ENCODE data around the gene RAB19. TPM values are rescaled to one million over a fixed set of nuclear protein-coding genes. Genes with fewer than 3 reads are reported as not detected.
"Not testable (repeated sequence)": the region's sequence is repeated elsewhere in the genome, so short reads cannot be mapped to it uniquely, and the experiment has no call there.

Gene RAB19
- total and polyA plus RNA-seq, 9 of the 15 experiments (the other 6 are each of a cell fraction or from before 2014, with no cell fraction given): not detected

GRCh38 chr7:140417456-140418155, 13.7 kb downstream of the RAB19 start (continued):
- no peak for TF ChIP-seq AFF1 (IDR thresholded peaks at IDR 0.05; ENCODE audit: low read depth in 1 of 2, partially characterized antibody in 2 of 2)

DNA sequence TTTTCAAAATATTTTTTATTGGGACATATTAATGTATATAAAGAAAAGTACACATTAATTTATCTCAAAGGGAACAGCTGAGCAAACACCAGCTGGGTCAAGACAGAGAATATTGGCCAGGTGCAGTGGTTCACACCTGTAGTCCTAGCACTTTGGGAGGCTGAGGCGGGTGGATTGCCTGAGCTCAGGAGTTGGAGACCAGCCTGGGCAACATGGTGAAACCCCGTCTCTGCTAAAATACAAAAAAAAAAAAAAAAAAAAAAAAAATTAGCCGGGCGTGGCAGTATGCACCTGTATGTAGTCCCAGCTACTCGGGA, 14.3 kb downstream of the RAB19 start:
- H3K27ac ChIP-seq (ENCODE audit: extremely low read depth, low read depth, low read length); H3K9me3 ChIP-seq (replicated peaks; ENCODE audit: control insufficient read depth, insufficient read depth, low read depth, low read length); H3K9ac ChIP-seq (ENCODE audit: insufficient read depth in 1 of 2, low read depth in 2 of 2, low read length in 2 of 2); CTCF ChIA-PET (ENCODE audit: low intra/inter-chr PET ratio); H3K79me2 ChIP-seq (ENCODE audit: control insufficient read depth, insufficient read depth, low read length); H3K4me3 ChIP-seq; in situ Hi-C loops (cut with MboI); ATAC-seq; H3K4me1 ChIP-seq (replicated peaks in 1 of 2; ENCODE audit: control insufficient read depth in 2 of 2, insufficient read depth in 2 of 2, low read length in 2 of 2); H4K20me1 ChIP-seq (replicated peaks; ENCODE audit: control insufficient read depth, insufficient read depth, low read length); intact Hi-C loops (cut with micrococcal nuclease); H3K4me2 ChIP-seq (ENCODE audit: insufficient read depth, low read length); H3K9me1 ChIP-seq (ENCODE audit: control insufficient read depth, insufficient read depth, low read length); H2AFZ ChIP-seq (ENCODE audit: low read depth, low read length); BruUV-seq (replicated peaks); H3K36me3 ChIP-seq (ENCODE audit: control insufficient read depth, insufficient read depth, low read length); DNase-seq (ENCODE audit: extremely low read depth in 1 of 4, low spot score in 3 of 4); FAIRE-seq: not testable (repeated sequence)
- peaks cover 29 to 64% of the 10 kb centered on the region in 2 experiments; a peak in 4 of 5 replicates for H3K27me3 ChIP-seq (ENCODE audit: control insufficient read depth in 2 of 2, insufficient read depth in 2 of 2, low read length in 2 of 2)
- 6% methylated on average over 4 of the region's 5 CpGs for WGBS (ENCODE audit: insufficient coverage, low coverage, missing lambda C conversion rate)
- POLR2A ChIA-PET: interaction anchor here (0.8 kb wide), 1 partner anchor 11 kb away, joined by 4 read pairs; no protein-coding TSS in a partner anchor
